Stimulated activated CD4-positive, alpha-beta T cell treated with anti-CD3 and anti-CD28 coated beads, Interleukin-1b, Interleukin-23, amount 100 ng/mL, for 1 hour (primary cell): ENCODE results near the gene UBASH3A.

Source experiments
- DNase-seq, 2 donors: peaks; one replicate each; pipeline ENCODE4 v3.0.0-alpha.2; 2020; ENCODE audit warnings: low read depth in 2 of 2

The UBASH3A gene

GRCh38 chr21:42448686-42449085 is 45.0 kb downstream of the UBASH3A start:
- DNase-seq: no peak

GRCh38 chr21:42451941-42452340 is 48.2 kb downstream of the UBASH3A start:
- DNase-seq: no peak

GRCh38 chr21:42452401-42453223 is 48.9 kb downstream of the UBASH3A start:
- no peak for DNase-seq

DNA sequence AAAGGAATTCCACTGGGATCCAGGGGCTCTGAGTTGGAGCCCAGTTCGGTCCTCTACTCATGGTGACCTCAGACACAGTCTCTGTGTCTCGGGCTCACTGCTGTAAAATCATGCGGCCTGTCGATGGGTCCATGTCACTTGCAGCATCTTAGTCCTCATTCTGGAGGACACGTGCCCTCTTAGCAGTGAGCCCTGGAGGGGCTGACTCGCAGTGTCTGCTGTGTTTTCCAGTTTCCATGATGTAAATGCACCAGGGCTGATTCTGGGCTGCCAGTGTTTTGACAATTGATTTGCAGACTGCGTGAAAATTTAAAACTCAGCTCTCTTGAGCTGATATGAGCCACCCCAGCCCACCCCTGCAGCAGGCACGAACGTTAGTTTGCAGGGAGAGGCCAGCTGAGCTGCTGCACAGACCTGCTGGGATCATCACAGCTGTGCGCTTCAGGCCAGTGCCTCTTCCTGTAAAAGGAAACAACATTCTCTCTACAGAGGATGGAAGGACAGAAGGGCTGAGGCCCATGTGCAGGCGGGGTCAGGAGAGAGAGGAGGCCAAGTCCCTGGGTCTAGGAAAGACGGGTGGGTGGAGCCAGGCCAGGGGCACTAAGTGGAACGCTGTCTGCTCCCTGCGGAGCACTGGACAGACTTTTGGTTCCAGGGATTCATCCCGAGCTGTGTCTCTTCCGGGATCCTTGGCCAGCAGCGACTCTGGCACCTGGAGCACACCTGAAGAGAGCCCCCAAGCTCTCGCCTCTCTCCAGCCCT is 49.7 kb downstream of the UBASH3A start:
- no peak for DNase-seq

DNA sequence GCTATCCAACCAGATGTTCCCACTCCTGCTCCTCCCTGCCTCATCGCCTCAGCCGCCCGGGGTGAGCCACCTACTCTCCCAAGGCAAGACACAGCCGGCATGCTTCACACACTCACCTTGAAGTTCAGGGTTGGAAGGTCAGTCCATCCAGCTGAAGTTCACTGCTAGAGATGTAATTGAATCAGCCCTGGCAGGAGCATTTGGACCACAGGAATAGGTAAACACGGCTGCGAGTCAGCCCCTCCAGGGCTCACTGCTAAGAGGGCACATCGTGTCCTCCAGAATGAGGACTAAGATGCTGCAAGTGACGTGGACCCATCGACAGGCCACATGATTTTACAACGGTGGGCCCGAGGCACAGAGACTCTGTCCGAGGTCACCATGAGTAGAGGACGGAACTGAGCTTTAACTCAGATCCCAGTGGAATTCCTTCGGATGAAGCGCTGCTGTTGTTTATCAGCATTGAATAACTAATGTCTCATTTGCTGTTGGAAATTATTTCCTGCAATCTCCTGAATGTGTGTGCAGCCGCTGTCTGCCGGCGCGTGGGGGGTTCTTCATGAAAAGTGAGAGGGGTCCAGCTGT is 50.4 kb downstream of the UBASH3A start:
- no peak for DNase-seq

DNA sequence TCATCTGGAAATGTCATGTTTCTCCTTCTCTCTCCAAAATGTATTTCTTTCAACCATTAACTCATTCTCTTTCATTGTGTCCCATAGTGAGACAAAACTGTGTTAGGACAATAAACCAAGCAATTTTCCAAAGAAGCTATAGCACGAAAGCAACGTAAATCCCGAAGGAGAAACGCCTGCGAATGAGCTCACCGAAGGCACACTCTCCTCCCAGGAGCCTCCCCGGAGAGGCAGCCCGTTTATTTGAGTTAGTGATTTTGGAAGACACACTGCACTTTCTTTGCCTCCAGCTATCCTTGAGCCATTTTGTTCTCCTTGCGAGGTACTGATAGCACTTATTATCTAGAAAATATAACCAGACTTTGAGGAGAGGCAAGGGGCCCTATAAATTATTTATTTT is 51.1 kb downstream of the UBASH3A start:
- no peak for DNase-seq

DNA sequence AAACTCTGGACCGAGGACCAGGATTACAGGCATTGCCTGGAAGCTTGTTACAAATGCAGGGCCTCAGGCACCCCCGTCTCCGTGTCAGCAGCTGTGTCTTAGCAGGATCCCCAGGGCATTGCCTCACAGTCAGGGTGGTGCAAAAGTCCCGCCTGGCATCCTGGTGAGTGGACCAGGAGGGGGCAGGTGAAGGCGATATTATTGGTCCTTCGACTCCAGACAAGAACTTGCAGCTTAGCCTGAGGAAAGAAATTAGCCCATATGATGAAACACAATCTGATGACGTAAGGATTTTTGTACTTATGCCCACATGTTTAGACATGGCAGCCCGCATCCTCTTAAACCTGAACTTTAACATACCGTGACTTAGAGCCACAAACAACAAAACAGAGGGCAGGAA is 51.5 kb downstream of the UBASH3A start:
- DNase-seq: no peak

- DNase-seq: no peak
Measured at GRCh38 chr21:42455754-42456440, 52.2 kb downstream of the UBASH3A start.

DNA sequence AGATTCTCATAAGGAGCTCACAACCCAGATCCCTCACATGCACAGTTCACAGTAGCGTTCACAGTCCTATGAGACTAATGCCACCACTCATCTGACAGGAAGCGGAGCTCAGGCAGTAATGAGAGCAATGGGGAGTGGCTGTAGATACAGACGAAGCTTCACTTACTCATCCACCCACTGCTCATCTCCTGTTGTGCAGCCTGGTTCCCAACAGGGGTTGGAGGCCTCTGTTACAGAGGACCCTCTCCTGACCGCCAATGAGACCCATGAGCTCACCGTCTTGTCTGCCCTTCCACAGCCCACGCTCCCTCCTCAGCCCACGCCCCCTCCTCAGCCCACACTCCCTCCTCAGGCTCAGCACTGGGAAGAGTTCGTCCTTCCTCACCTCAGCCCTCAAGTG is 52.8 kb downstream of the UBASH3A start:
- peak; percentile 6 to 21 for DNase-seq

GRCh38 chr21:42459082-42459460 is 55.4 kb downstream of the UBASH3A start:
- no peak for DNase-seq

DNA sequence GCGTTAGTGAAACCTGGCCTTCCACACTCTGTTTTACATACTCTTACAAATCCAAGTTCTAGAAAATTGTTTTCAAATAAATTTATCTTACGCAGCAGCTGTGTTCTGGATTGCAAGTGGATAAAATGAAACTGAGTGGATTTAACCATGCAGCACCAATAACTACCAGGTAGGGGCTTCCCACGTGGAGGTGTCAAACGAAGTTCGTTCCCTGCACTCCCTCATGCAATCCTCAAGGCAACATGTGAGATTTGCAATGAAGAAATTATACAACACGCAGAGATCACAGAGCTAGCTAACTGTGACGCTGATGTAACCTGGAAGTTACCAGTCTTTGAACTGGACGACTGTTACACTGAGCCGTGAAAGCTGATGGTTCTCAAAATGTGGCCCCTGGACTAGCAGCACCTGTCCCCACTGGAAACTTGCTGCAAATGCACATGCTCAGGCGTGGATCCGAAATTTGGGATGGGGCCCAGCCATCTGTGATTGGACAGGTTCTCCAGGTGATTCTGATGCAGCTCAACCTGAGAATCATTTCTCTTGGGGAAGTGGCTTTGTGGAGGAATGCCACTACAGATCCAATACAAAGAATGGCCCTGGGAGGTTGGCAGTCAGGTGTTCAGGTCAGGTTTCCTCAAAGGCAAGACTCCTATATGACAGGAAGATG is 56.0 kb downstream of the UBASH3A start:
- no peak for DNase-seq

GRCh38 chr21:42460391-42461184 is 56.9 kb downstream of the UBASH3A start:
- no peak for DNase-seq

DNA sequence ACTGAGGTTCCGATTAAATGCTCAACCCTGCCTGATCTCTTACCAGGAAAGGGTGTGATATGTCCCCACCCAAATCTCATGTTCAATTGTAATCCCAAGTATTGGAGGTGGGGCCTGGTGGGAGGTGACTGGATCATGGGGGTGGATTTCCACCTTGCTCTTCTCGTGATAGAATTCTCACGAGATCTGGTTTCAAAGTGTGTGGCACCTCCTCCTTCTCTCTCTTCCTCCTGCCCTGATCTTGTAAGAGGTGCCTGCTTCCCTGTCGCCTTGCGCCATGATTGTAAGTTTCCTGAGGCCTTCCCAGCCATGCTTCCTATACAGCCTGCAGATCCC is 57.5 kb downstream of the UBASH3A start:
- no peak for DNase-seq

- no peak for DNase-seq
Measured at GRCh38 chr21:42461881-42462877, 58.5 kb downstream of the UBASH3A start.

DNA sequence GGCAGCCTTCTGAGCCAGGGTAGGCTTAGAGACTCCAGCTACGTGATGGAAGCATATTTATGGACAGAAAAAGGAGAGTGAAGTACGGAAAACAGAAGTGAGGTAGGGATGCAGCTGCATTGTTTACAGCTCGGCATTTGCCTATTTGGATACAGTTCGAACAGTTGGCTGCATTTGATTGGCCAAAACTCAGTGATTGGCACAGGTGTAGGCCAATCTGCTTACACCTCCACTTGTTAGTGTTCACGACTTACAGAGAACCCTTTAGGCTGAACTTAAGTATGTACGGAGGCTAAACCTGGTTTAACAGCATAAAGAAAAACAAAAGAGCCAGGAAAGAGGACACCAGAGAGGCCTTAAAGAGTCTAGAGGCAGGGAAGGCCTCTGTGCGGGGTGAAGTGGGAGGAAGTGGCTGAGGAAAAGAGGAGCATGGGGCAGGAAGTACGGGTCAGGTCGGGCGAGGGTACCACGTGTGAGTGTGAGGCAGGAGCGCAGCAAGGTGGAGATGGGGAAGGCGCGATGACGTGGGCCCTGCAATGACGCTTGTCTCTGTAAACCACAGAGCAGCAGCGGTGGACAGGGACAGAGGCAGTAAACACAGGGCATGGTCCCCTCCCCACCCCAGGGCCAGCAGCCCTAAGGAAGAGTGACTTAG is 60.3 kb downstream of the UBASH3A start:
- peak; percentile 27 to 43 for DNase-seq

DNA sequence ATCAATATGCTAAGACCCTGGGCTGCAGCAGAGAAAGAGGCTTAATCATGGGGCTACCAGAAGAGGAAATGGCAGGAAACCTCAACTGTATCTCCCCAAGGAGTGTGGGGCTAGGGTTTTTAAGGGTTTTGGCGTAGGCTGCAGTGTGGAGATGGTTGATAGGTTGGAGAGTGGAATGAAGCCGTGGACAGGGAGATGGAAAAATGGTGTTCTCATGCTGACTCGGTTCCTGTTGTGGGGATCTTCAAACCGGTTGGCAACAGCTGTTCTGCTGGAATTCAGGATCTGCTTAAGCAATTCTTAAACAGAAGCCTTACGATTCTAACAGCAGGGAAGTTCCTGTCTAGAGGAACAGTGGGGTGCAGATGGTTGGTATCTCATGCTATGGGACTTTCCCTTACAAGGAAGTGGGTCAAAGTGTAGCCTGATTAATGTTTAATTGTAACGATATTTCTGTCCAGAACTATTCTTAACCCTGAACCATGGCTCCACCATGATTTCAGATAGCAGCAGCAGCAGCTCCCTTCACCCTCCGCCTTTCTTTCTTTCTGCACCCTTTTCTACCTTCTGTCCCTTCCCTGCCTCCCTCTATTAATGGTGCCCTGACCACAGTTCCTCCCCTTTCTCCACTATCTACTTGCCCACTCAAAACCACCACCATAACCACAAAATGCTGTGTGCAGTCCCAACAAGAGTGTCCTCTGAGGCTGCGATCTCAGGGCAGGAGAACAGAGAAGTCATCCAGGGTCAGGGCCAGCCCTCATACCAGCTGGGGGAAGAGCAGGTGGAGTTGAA is 61.5 kb downstream of the UBASH3A start:
- no peak for DNase-seq

DNA sequence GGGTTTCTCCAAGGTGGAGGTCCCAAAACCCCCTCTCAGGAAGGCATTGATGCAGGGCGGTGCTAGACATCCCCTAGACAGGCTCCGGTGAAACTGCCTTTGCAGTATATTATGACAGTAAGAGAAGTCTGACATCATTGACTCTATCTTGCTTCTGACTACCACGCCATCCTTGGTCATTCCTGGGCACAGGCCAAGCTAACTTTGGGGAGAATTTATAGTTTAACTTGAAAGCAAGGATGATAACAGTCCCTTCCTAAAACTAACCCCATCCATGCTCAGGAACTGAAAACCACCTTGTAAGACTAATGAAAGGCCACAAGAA is 62.1 kb downstream of the UBASH3A start:
- DNase-seq: no peak

DNA sequence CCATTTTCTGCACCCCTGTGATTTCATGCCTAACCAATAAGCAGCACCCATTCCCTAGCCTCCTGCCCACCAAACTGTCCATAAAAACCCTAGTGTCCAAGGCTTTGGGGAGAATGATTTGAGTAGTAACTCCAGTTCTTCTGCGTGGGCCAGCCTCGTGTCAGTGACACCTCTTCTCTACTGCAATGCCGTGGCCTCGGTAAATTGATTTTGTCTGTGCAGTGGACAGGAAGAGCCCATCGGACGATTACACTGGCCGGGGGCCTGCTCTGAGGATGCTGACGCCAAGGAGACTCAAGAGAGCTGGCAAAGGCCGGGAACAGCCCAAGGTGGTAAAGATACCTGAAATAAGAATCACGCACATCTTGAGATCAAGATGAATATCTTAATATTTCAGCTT is 63.0 kb downstream of the UBASH3A start:
- no peak for DNase-seq
